ENCODE data around the gene RNF123. TPM values are rescaled to one million over a fixed set of nuclear protein-coding genes. Genes with fewer than 3 reads are reported as not detected.
"Not testable (repeated sequence)": the region's sequence is repeated elsewhere in the genome, so short reads cannot be mapped to it uniquely, and the experiment has no call there.

The RNF123 gene
- polyA plus RNA-seq, 1 of the 3 experiments (the other 2 are of a cell fraction), result 48.1 TPM

- Histone ChIP-seq H3K4me1 (ENCODE audit: control insufficient read depth in 1 of 2, insufficient read depth in 2 of 2, low read depth in 1 of 2, low read length in 1 of 2) (no peaks in the 10 kb centered on the region), H3K4me2 (no peak overlapping the region), H2AFZ (ENCODE audit: low read depth) (no peak overlapping the region), H3K79me2 (ENCODE audit: insufficient read depth) (peaks cover 74% of the 10 kb centered on the region), H3K9me2 (no peaks in the 10 kb centered on the region), H3K9ac (no peak overlapping the region), H3K27me3 (ENCODE audit: insufficient read depth) (no peaks in the 10 kb centered on the region), H3K9me3 (no peaks in the 10 kb centered on the region), H3K36me3 (replicated peaks in 1 of 2; ENCODE audit: control insufficient read depth in 1 of 2, insufficient read depth in 2 of 2, low read length in 1 of 2) (peaks cover 14 to 15% of the 10 kb centered on the region in 2 experiments), H4K20me1 (ENCODE audit: insufficient read depth) (peaks cover 23% of the 10 kb centered on the region), H3F3A (replicated peaks; ENCODE audit: insufficient read depth) (peaks cover 9% of the 10 kb centered on the region), H3K4me3 (ENCODE audit: low read depth in 2 of 2, low read length in 1 of 2) (no peak overlapping the region), H3K27ac (ENCODE audit: low read depth in 2 of 2, low read length in 1 of 2) (no peak overlapping the region)
- ChIA-PET CTCF (no interaction called here), POLR2A (no interaction called here)
- WGBS (ENCODE audit: low lambda C conversion rate), result 100% methylated on average over 2 of the region's 2 CpGs
- TF ChIP-seq POLR2AphosphoS5 (IDR thresholded peaks at IDR 0.05; ENCODE audit: low read depth, low read length) (no peak), RAD21 (IDR thresholded peaks at IDR 0.05; ENCODE audit: low read length) (no peak), NFIC (IDR thresholded peaks at IDR 0.05; ENCODE audit: borderline replicate concordance) (no peak), EZH2phosphoT487 (IDR thresholded peaks at IDR 0.05; ENCODE audit: borderline replicate concordance, low read depth) (no peak), RFX5 (IDR thresholded peaks at IDR 0.05; ENCODE audit: low read length) (no peak), CHD2 (IDR thresholded peaks at IDR 0.05; ENCODE audit: low read length, partially characterized antibody) (no peak), RXRA (IDR thresholded peaks at IDR 0.05; ENCODE audit: borderline replicate concordance, low read depth) (no peak)
- no peak for DNase-seq
Measured at GRCh38 chr3:49745986-49746385, 56.6 kb downstream of the RNF123 start.

- no peak overlapping the region for H3K9ac ChIP-seq
- H3K4me3 ChIP-seq (ENCODE audit: low read depth in 2 of 2, low read length in 1 of 2), result no peak overlapping the region
- peaks cover 9% of the 10 kb centered on the region for H3F3A ChIP-seq (replicated peaks; ENCODE audit: insufficient read depth)
- no peak overlapping the region for H3K27ac ChIP-seq (ENCODE audit: low read depth in 2 of 2, low read length in 1 of 2)
- TF ChIP-seq SMC3 (IDR thresholded peaks at IDR 0.05; ENCODE audit: low read depth, low read length) (no peak), TCF12 (IDR thresholded peaks at IDR 0.05) (no peak)
- H2AFZ ChIP-seq (ENCODE audit: low read depth), result no peak overlapping the region
- no peak overlapping the region for H3K4me2 ChIP-seq
- H3K4me1 ChIP-seq (ENCODE audit: control insufficient read depth in 1 of 2, insufficient read depth in 2 of 2, low read depth in 1 of 2, low read length in 1 of 2), result no peaks in the 10 kb centered on the region
- peaks cover 30% of the 10 kb centered on the region for H4K20me1 ChIP-seq (ENCODE audit: insufficient read depth)
- DNase-seq, result no peak
- CTCF ChIA-PET, result interaction anchor here (1.1 kb wide), 1 partner anchor 44 kb away, joined by 5 read pairs; no protein-coding TSS in a partner anchor
- H3K9me3 ChIP-seq, result no peaks in the 10 kb centered on the region
- H3K9me2 ChIP-seq, result no peaks in the 10 kb centered on the region
- POLR2A ChIA-PET, result no interaction called here
- peaks cover 76% of the 10 kb centered on the region for H3K79me2 ChIP-seq (ENCODE audit: insufficient read depth)
- peaks cover 10 to 14% of the 10 kb centered on the region in 2 experiments for H3K36me3 ChIP-seq (replicated peaks in 1 of 2; ENCODE audit: control insufficient read depth in 1 of 2, insufficient read depth in 2 of 2, low read length in 1 of 2)
- no peaks in the 10 kb centered on the region for H3K27me3 ChIP-seq (ENCODE audit: insufficient read depth)
- WGBS (ENCODE audit: low lambda C conversion rate), result 95% methylated on average over 13 of the region's 13 CpGs
Measured at GRCh38 chr3:49747792-49748480, 58.6 kb downstream of the RNF123 start.

GRCh38 chr3:49748874-49749273, 59.5 kb downstream of the RNF123 start:
- Histone ChIP-seq H3K79me2 (ENCODE audit: insufficient read depth) (peaks cover 76% of the 10 kb centered on the region), H3K36me3 (replicated peaks in 1 of 2; ENCODE audit: control insufficient read depth in 1 of 2, insufficient read depth in 2 of 2, low read length in 1 of 2) (peaks cover 13 to 14% of the 10 kb centered on the region in 2 experiments), H4K20me1 (ENCODE audit: insufficient read depth) (peaks cover 40% of the 10 kb centered on the region)
- POLR2A ChIA-PET; DNase-seq; H3K4me3 ChIP-seq (ENCODE audit: low read depth in 2 of 2, low read length in 1 of 2); H3F3A ChIP-seq (replicated peaks; ENCODE audit: insufficient read depth); H3K9me3 ChIP-seq; H3K9ac ChIP-seq; H3K9me2 ChIP-seq; H3K4me2 ChIP-seq; H3K4me1 ChIP-seq (ENCODE audit: control insufficient read depth in 1 of 2, insufficient read depth in 2 of 2, low read depth in 1 of 2, low read length in 1 of 2); H3K27me3 ChIP-seq (ENCODE audit: insufficient read depth); H2AFZ ChIP-seq (ENCODE audit: low read depth); H3K27ac ChIP-seq (ENCODE audit: low read depth in 2 of 2, low read length in 1 of 2): not testable (repeated sequence)
- 100% methylated on average over 5 of the region's 5 CpGs for WGBS (ENCODE audit: low lambda C conversion rate)
- CTCF ChIA-PET, result interaction anchor here (0.9 to 1.5 kb wide), 4 partner anchors 24 to 90 kb away, joined by 3 to 5 read pairs (median 5); partner anchors contain the start of gene AMIGO3

All from SK-N-SH (cell line).